Aorta (tissue), 5 donors: ENCODE results near the gene SRSF9. TPM values are rescaled to one million over a fixed set of nuclear protein-coding genes. Genes with fewer than 3 reads are reported as not detected.

ENCODE experiments used
- ATAC-seq: fragments of 200-7000 bp; cut with Tn5 transposase; one replicate; pipeline ENCODE4 v1.9.1; 2022; ENCODE audit warnings: moderate library complexity; ENCODE audit not compliant: low FRiP score
- DNase-seq, 2 donors: peaks; one replicate each; pipeline ENCODE4 v3.0.0-alpha.2; 2020
- H3K27ac ChIP-seq, 2 donors: one replicate each; pipeline ENCODE4 v1.5.1; 2013; ENCODE audit warnings: low read length in 2 of 2, mild to moderate bottlenecking in 2 of 2, moderate library complexity in 2 of 2, control low read depth in 1 of 2, inconsistent platforms in 1 of 2, low read depth in 1 of 2
- H3K27me3 ChIP-seq, 2 donors: one replicate each; pipeline ENCODE4 v1.6.1; 2013; ENCODE audit warnings: control low read depth in 1 of 2, low read length in 1 of 2, mild to moderate bottlenecking in 1 of 2, moderate library complexity in 1 of 2; ENCODE audit not compliant: insufficient read depth in 2 of 2, control insufficient read depth in 1 of 2
- H3K36me3 ChIP-seq, 2 donors: one replicate each; pipeline ENCODE4 v1.6.1; 2013; ENCODE audit warnings: control low read depth in 1 of 2, low read length in 1 of 2, mild to moderate bottlenecking in 1 of 2; ENCODE audit not compliant: insufficient read depth in 2 of 2, control insufficient read depth in 1 of 2
- H3K4me1 ChIP-seq, 2 donors: one replicate each; pipeline ENCODE4 v1.6.1; 2013; ENCODE audit warnings: low read length in 2 of 2, control low read depth in 1 of 2, mild to moderate bottlenecking in 1 of 2, moderate library complexity in 1 of 2; ENCODE audit not compliant: insufficient read depth in 2 of 2, control insufficient read depth in 1 of 2
- H3K4me3 ChIP-seq, 2 donors: one replicate each; pipeline ENCODE4 v1.5.1; 2013; ENCODE audit warnings: low read length in 2 of 2, control low read depth in 1 of 2, mild to moderate bottlenecking in 1 of 2
- H3K9me3 ChIP-seq: one replicate; pipeline ENCODE4 v1.6.1; 2013; ENCODE audit warnings: mild to moderate bottlenecking, low read length; ENCODE audit not compliant: control insufficient read depth
- WGBS, 2 donors: extraction: QIAGEN DNeasy Blood & Tissue Kit; methylation state at CpG; one replicate each; pipeline ENCODE4 v1.1.7; 2013; 5-methylcytosine and 5-hydroxymethylcytosine counted together
- intact Hi-C, 2 donors: fragments of 100-400 bp; cut with DNase I; formaldehyde crosslinking; loops; one replicate each; pipeline versions ENCODE4 v1.14.2 to v1.15.0; 2022
- polyA plus RNA-seq, 2 donors: library from polyadenylated mRNA; stranded (reverse); fragments of 200-250 nt; gene quantifications; one replicate each; pipeline ENCODE4 v1.2.3, GENCODE V29; 2013
- total RNA-seq, 2 donors: library from RNA; stranded (reverse); fragmentation: NEBNext Ultra II Directional; extraction: Animal tissue kit (Norgen Biotek cat#: 25700); gene quantifications; one replicate each; pipeline ENCODE4 v1.2.1, GENCODE V29; 2021
- donor health status: healthy with polysubstance abuse.
- donor health status: Bipolar disorder and iron deficiency.
- donor health status: DM: no; HTN: no; CAD: no.
- donor health status: DM: no; HTN: no; CAD: no.
- donor health status: DM: yes; HTN: yes; CAD: no.

SRSF9 gene
- total and polyA plus RNA-seq, 4 donors = 77.5 to 96.6 (median 93.5) TPM

- DNase-seq (no peak), ATAC-seq (no peak)
- Histone ChIP-seq H3K27me3 (no peaks in the 10 kb centered on the region), H3K36me3 (no peaks in the 10 kb centered on the region), H3K4me3 (no peak overlapping the region), H3K9me3 (no peaks in the 10 kb centered on the region), H3K4me1 (no peaks in the 10 kb centered on the region), H3K27ac (no peak overlapping the region)
- intact Hi-C loops = loop anchor here (5.0 to 10.0 kb wide), 2 partner anchors 106 to 108 kb away; partner anchors contain the start of gene PLA2G1B (in 2 of the 2)
- WGBS, 2 donors = 56 to 59% methylated on average over 10 of the region's 10 CpGs
Observed at GRCh38 chr12:120432772-120433525, 36.6 kb downstream of the SRSF9 start.

- no peak overlapping the region for H3K27ac ChIP-seq
- intact Hi-C loops = loop anchor here (5.0 kb wide), 1 partner anchor 72 kb away; no protein-coding TSS in a partner anchor
- no peaks in the 10 kb centered on the region for H3K4me1 ChIP-seq
- H3K9me3 ChIP-seq = no peaks in the 10 kb centered on the region
- DNase-seq (no peak), ATAC-seq (no peak)
- H3K27me3 ChIP-seq = no peaks in the 10 kb centered on the region
- H3K4me3 ChIP-seq = no peak overlapping the region
- H3K36me3 ChIP-seq = no peaks in the 10 kb centered on the region
- 51 to 52% methylated on average over 7 of the region's 7 CpGs for WGBS, 2 donors
Observed at GRCh38 chr12:120429368-120429767, 40.2 kb downstream of the SRSF9 start.

- ATAC-seq = no peak
- Histone ChIP-seq H3K27me3 (no peaks in the 10 kb centered on the region), H3K36me3 (no peaks in the 10 kb centered on the region), H3K27ac (no peak overlapping the region), H3K4me3 (no peak overlapping the region), H3K4me1 (no peaks in the 10 kb centered on the region), H3K9me3 (no peaks in the 10 kb centered on the region)
- DNase-seq = no peak
- intact Hi-C loops = loop anchor here (5.0 kb wide), 1 partner anchor 71 kb away; no protein-coding TSS in a partner anchor
- 56 to 58% methylated on average over 8 of the region's 8 CpGs for WGBS, 2 donors
Observed at GRCh38 chr12:120428597-120429229, 40.8 kb downstream of the SRSF9 start.

GRCh38 chr12:120425797-120426196 is 43.8 kb downstream of the SRSF9 start:
- H3K36me3 ChIP-seq = no peaks in the 10 kb centered on the region
- H3K27me3 ChIP-seq = no peaks in the 10 kb centered on the region
- 80 to 81% methylated on average over 3 of the region's 3 CpGs for WGBS, 2 donors
- no peak overlapping the region for H3K27ac ChIP-seq
- DNase-seq = no peak
- H3K4me3 ChIP-seq = no peak overlapping the region
- no peaks in the 10 kb centered on the region for H3K9me3 ChIP-seq
- H3K4me1 ChIP-seq = no peaks in the 10 kb centered on the region
- intact Hi-C loops = loop anchor here (5.0 kb wide), 1 partner anchor 68 kb away; no protein-coding TSS in a partner anchor
- no peak for ATAC-seq

- WGBS, 2 donors = 60 to 72% methylated on average over 7 of the region's 7 CpGs
- DNase-seq (no peak), ATAC-seq (no peak)
- H3K36me3 ChIP-seq = no peaks in the 10 kb centered on the region
- no peak overlapping the region for H3K4me3 ChIP-seq
- intact Hi-C loops = no loop called here
- H3K27ac ChIP-seq = no peak overlapping the region
- no peaks in the 10 kb centered on the region for H3K27me3 ChIP-seq
- H3K9me3 ChIP-seq = no peaks in the 10 kb centered on the region
- H3K4me1 ChIP-seq = no peaks in the 10 kb centered on the region
Observed at GRCh38 chr12:120422892-120423456, 46.6 kb downstream of the SRSF9 start.

GRCh38 chr12:120421701-120422100 is 47.8 kb downstream of the SRSF9 start:
- Histone ChIP-seq H3K27me3 (no peaks in the 10 kb centered on the region), H3K27ac (no peak overlapping the region), H3K9me3 (no peaks in the 10 kb centered on the region), H3K36me3 (no peaks in the 10 kb centered on the region), H3K4me3 (no peak overlapping the region), H3K4me1 (no peaks in the 10 kb centered on the region)
- ATAC-seq (no peak), DNase-seq (no peak)
- intact Hi-C loops = no loop called here
- WGBS, 2 donors = 85 to 86% methylated on average over 4 of the region's 4 CpGs

- no peak for DNase-seq
- H3K4me1 ChIP-seq = no peaks in the 10 kb centered on the region
- no peaks in the 10 kb centered on the region for H3K36me3 ChIP-seq
- H3K4me3 ChIP-seq = no peak overlapping the region
- 82 to 85% methylated on average over 4 of the region's 4 CpGs for WGBS, 2 donors
- no peaks in the 10 kb centered on the region for H3K27me3 ChIP-seq
- H3K27ac ChIP-seq = no peak overlapping the region
- intact Hi-C loops = no loop called here
- no peaks in the 10 kb centered on the region for H3K9me3 ChIP-seq
- ATAC-seq = no peak
Observed at GRCh38 chr12:120417917-120418580, 51.5 kb downstream of the SRSF9 start.

GRCh38 chr12:120416490-120417216 is 52.9 kb downstream of the SRSF9 start:
- WGBS, 2 donors = 74 to 78% methylated on average over 7 of the region's 7 CpGs
- Histone ChIP-seq H3K4me1 (no peaks in the 10 kb centered on the region), H3K4me3 (no peak overlapping the region), H3K27me3 (no peaks in the 10 kb centered on the region), H3K9me3 (no peaks in the 10 kb centered on the region), H3K27ac (no peak overlapping the region), H3K36me3 (no peaks in the 10 kb centered on the region)
- intact Hi-C loops = no loop called here
- ATAC-seq (no peak), DNase-seq (no peak)
